ENCODE data around the gene PPM1E. TPM values are rescaled to one million over a fixed set of nuclear protein-coding genes. Genes with fewer than 3 reads are reported as not detected.

Gene PPM1E
- total RNA-seq, 1 donor: under 0.01 TPM

GRCh38 chr17:58870747-58871146 lies 115.1 kb downstream of the PPM1E start:
- DNase-seq (ENCODE audit: low read depth): no peak
- H3K4me3 ChIP-seq (ENCODE audit: low read depth, low read length): no peak overlapping the region
- TF ChIP-seq CTCF (IDR thresholded peaks at IDR 0.05; ENCODE audit: insufficient read depth, low read depth, low read length): no peak

DNA sequence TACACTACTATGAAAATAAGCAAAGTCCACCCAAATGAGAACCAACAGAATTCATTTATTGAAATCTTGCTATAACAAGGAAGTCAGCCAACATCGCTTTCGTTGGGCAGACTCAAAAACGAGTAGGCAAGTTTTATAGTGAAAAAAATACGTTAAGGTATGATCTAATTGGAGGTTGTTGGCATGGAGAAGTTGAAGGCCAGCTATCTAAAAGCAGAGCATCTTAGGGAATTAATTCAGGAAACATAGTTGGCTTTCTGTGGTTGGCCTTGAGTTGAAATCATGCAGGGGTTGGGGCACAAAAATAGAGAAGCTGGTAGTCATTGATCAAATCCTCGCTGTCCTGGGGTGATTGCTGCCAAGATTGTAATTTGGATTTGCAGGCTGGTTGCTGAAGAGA lies 118.3 kb downstream of the PPM1E start:
- DNase-seq (ENCODE audit: low read depth): no peak
- TF ChIP-seq CTCF (IDR thresholded peaks at IDR 0.05; ENCODE audit: insufficient read depth, low read depth, low read length): no peak
- H3K4me3 ChIP-seq (ENCODE audit: low read depth, low read length): no peak overlapping the region

DNA sequence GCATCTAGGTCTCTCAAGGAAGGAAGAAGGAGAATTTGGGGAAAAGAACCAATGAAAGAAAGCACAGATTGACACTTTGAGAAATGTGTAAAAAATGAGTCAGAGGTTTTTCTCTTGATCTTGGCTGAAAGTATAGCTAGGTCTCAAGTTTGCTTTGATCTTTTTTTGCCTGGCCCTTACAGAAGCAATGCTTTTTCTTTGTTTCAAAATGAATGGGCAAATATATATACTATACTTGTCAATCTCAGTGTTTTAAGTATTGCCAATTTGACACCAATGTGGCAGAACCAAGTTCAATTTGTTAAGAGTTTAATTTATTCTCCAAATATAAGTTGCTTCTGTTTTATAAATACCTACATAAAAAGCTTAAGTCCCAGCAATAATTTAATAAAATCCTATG lies 119.6 kb downstream of the PPM1E start:
- TF ChIP-seq CTCF (IDR thresholded peaks at IDR 0.05; ENCODE audit: insufficient read depth, low read depth, low read length): no peak
- DNase-seq (ENCODE audit: low read depth): no peak
- H3K4me3 ChIP-seq (ENCODE audit: low read depth, low read length): no peak overlapping the region

- TF ChIP-seq CTCF (IDR thresholded peaks at IDR 0.05; ENCODE audit: insufficient read depth, low read depth, low read length): no peak
- no peak overlapping the region for H3K4me3 ChIP-seq (ENCODE audit: low read depth, low read length)
- DNase-seq (ENCODE audit: low read depth): no peak
Measured at GRCh38 chr17:58884161-58884560, 128.5 kb downstream of the PPM1E start.

DNA sequence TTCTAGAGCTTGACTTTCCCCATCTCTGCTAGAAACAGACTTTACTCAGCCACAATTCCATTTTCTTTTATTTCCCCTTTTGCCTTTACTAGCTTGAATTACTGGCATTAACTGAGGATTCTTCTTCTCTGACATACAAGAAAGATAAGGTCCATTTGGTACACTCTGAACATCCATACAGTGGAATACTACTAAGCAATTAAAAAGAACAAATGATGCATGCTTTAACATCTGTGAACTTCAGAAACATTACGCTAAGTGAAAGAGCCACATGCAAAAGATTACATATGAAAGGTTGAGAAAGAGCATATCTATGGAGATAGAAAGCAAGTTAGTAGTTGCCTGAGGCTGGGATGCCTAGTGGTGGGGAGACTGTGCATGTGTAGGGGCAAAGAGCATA lies 130.9 kb downstream of the PPM1E start:
- no peak overlapping the region for H3K4me3 ChIP-seq (ENCODE audit: low read depth, low read length)
- no peak for TF ChIP-seq CTCF (IDR thresholded peaks at IDR 0.05; ENCODE audit: insufficient read depth, low read depth, low read length)
- no peak for DNase-seq (ENCODE audit: low read depth)

DNA sequence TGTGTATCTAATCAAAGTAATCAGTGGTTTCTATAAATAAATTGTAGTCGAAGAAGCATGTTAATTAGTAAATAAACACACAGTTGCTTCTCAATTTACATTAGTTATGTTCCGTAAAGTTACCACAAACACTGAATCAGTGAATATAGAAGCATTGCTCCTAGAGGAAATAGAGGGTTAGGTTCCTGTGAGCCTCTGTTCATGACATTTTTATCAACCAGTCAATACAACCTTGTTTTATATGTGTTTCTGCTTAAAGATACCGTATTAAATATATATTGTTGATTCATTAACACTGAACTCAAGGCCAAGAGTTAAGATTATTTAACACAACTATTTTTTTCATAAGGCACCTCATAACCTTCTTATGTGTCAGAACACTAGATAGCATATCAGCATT lies 134.3 kb downstream of the PPM1E start:
- DNase-seq (ENCODE audit: low read depth): no peak
- TF ChIP-seq CTCF (IDR thresholded peaks at IDR 0.05; ENCODE audit: insufficient read depth, low read depth, low read length): no peak
- no peak overlapping the region for H3K4me3 ChIP-seq (ENCODE audit: low read depth, low read length)

DNA sequence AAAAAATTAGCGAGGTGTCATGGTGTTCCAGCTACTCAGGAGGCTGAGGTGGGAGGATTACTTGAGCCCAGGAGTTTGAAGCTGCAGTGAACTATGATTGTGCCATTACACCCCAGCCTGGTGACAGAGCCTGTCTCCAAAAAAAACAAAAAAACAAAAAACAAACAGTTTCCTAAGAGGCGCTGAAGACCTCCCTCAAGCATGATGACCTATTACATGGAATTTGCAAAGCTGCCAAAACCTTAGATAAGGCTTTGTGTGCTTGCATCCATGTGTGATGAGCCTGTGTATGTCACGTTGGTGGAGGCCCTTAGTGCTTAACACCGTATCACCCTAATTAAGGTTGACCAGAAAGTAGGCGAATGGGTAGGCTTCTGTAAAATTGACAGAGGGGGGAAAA lies 143.5 kb downstream of the PPM1E start:
- H3K4me3 ChIP-seq (ENCODE audit: low read depth, low read length): no peak overlapping the region
- no peak for DNase-seq (ENCODE audit: low read depth)
- TF ChIP-seq CTCF (IDR thresholded peaks at IDR 0.05; ENCODE audit: insufficient read depth, low read depth, low read length): no peak

Measured in fibroblast of villous mesenchyme (primary cell).